Measurements from ENCODE around the gene NNMT. TPM values are rescaled to one million over a fixed set of nuclear protein-coding genes. Genes with fewer than 3 reads are reported as not detected.

NNMT gene
- polyA plus RNA-seq, 3 donors: 0.18 to 0.80 (median 0.32) TPM

GRCh38 chr11:114282488-114282887 is 13.7 kb upstream of the NNMT start:
- no peak for DNase-seq (ENCODE audit: low read depth in 3 of 3, low spot score in 2 of 3)

GRCh38 chr11:114283422-114283821 is 12.8 kb upstream of the NNMT start:
- no peak for DNase-seq (ENCODE audit: low read depth in 3 of 3, low spot score in 2 of 3)

- DNase-seq (ENCODE audit: low read depth in 3 of 3, low spot score in 2 of 3): no peak
Measured at GRCh38 chr11:114284021-114284420, 12.2 kb upstream of the NNMT start.

- no peak for DNase-seq (ENCODE audit: low read depth in 3 of 3, low spot score in 2 of 3)
Measured at GRCh38 chr11:114284914-114285313, 11.3 kb upstream of the NNMT start.

GRCh38 chr11:114285599-114285998 is 10.6 kb upstream of the NNMT start:
- no peak for DNase-seq (ENCODE audit: low read depth in 3 of 3, low spot score in 2 of 3)

- no peak for DNase-seq (ENCODE audit: low read depth in 3 of 3, low spot score in 2 of 3)
Measured at GRCh38 chr11:114286229-114286628, 10.0 kb upstream of the NNMT start.

GRCh38 chr11:114287154-114287553 is 9.0 kb upstream of the NNMT start:
- DNase-seq (ENCODE audit: low read depth in 3 of 3, low spot score in 2 of 3): no peak

- no peak for DNase-seq (ENCODE audit: low read depth in 3 of 3, low spot score in 2 of 3)
Measured at GRCh38 chr11:114288136-114288535, 8.1 kb upstream of the NNMT start.

GRCh38 chr11:114289779-114290178 is 6.4 kb upstream of the NNMT start:
- DNase-seq (ENCODE audit: low read depth in 3 of 3, low spot score in 2 of 3): no peak

- no peak for DNase-seq (ENCODE audit: low read depth in 3 of 3, low spot score in 2 of 3)
Measured at GRCh38 chr11:114290503-114291235, 5.5 kb upstream of the NNMT start.

GRCh38 chr11:114291381-114291780 is 4.8 kb upstream of the NNMT start:
- DNase-seq (ENCODE audit: low read depth in 3 of 3, low spot score in 2 of 3): no peak

- DNase-seq (ENCODE audit: low read depth in 3 of 3, low spot score in 2 of 3): no peak
Measured at GRCh38 chr11:114291842-114292680, 4.1 kb upstream of the NNMT start.

GRCh38 chr11:114293201-114293711 is 2.9 kb upstream of the NNMT start:
- DNase-seq (ENCODE audit: low read depth in 3 of 3, low spot score in 2 of 3): no peak

GRCh38 chr11:114296605-114297372 is 590 bp downstream of the NNMT start:
- DNase-seq (ENCODE audit: low read depth in 3 of 3, low spot score in 2 of 3): no peak

- no peak for DNase-seq (ENCODE audit: low read depth in 3 of 3, low spot score in 2 of 3)
Measured at GRCh38 chr11:114297806-114298709, 1.9 kb downstream of the NNMT start.

GRCh38 chr11:114298710-114299109 is 2.5 kb downstream of the NNMT start:
- no peak for DNase-seq (ENCODE audit: low read depth in 3 of 3, low spot score in 2 of 3)

- DNase-seq (ENCODE audit: low read depth in 3 of 3, low spot score in 2 of 3): no peak
Measured at GRCh38 chr11:114301088-114301487, 4.9 kb downstream of the NNMT start.

GRCh38 chr11:114301927-114302326 is 5.7 kb downstream of the NNMT start:
- DNase-seq (ENCODE audit: low read depth in 3 of 3, low spot score in 2 of 3): no peak

GRCh38 chr11:114302663-114303062 is 6.5 kb downstream of the NNMT start:
- DNase-seq (ENCODE audit: low read depth in 3 of 3, low spot score in 2 of 3): no peak

GRCh38 chr11:114304065-114304464 is 7.9 kb downstream of the NNMT start:
- no peak for DNase-seq (ENCODE audit: low read depth in 3 of 3, low spot score in 2 of 3)

All from right renal cortex interstitium (tissue), 3 donors.